ENCODE data around the gene TPD52L1.
"Not testable (repeated sequence)": the region's sequence is repeated elsewhere in the genome, so short reads cannot be mapped to it uniquely, and the experiment has no call there.

The TPD52L1 gene

GRCh38 chr6:125153391-125154117 lies at the start of gene TPD52L1:
Gene TPD52L1 (plus strand): TSS chr6:125153773. CDS start chr6:125153952, 179 bp downstream.
- peak; percentile 64 to 65 for DNase-seq

- DNase-seq, result no peak
These were observed 49.1 kb upstream of the TPD52L1 start for GRCh38 chr6:125104425-125104824.

- DNase-seq, result no peak
These were observed 46.5 kb upstream of the TPD52L1 start for GRCh38 chr6:125107048-125107447.

GRCh38 chr6:125107896-125108295 lies 45.7 kb upstream of the TPD52L1 start:
- DNase-seq, result no peak

- DNase-seq, result no peak
These were observed 43.5 kb upstream of the TPD52L1 start for GRCh38 chr6:125110056-125110455.

- no peak for DNase-seq
These were observed 42.2 kb upstream of the TPD52L1 start for GRCh38 chr6:125111219-125111983.

GRCh38 chr6:125112934-125113333 lies 40.6 kb upstream of the TPD52L1 start:
- no peak for DNase-seq

- DNase-seq, result peak in 1 of 2 experiments; percentile 13
These were observed 39.2 kb upstream of the TPD52L1 start for GRCh38 chr6:125114248-125114858.

GRCh38 chr6:125116170-125116569 lies 37.4 kb upstream of the TPD52L1 start:
- DNase-seq, result no peak

GRCh38 chr6:125116710-125117109 lies 36.9 kb upstream of the TPD52L1 start:
- no peak for DNase-seq

GRCh38 chr6:125117818-125118217 lies 35.8 kb upstream of the TPD52L1 start:
- no peak for DNase-seq

- no peak for DNase-seq
These were observed 33.5 kb upstream of the TPD52L1 start for GRCh38 chr6:125120054-125120590.

- DNase-seq, result no peak
These were observed 31.7 kb upstream of the TPD52L1 start for GRCh38 chr6:125121894-125122293.

GRCh38 chr6:125123051-125123450 lies 30.5 kb upstream of the TPD52L1 start:
- DNase-seq, result no peak

- no peak for DNase-seq
These were observed 30.0 kb upstream of the TPD52L1 start for GRCh38 chr6:125123468-125124048.

GRCh38 chr6:125124049-125124669 lies 29.4 kb upstream of the TPD52L1 start:
- DNase-seq, result no peak

- not testable (repeated sequence) for DNase-seq
These were observed 27.7 kb upstream of the TPD52L1 start for GRCh38 chr6:125125856-125126255.

GRCh38 chr6:125129354-125129753 lies 24.2 kb upstream of the TPD52L1 start:
- no peak for DNase-seq

- no peak for DNase-seq
These were observed 21.5 kb upstream of the TPD52L1 start for GRCh38 chr6:125132058-125132457.

GRCh38 chr6:125136378-125136777 lies 17.2 kb upstream of the TPD52L1 start:
- DNase-seq, result no peak

- DNase-seq, result no peak
These were observed 15.5 kb upstream of the TPD52L1 start for GRCh38 chr6:125138083-125138482.

GRCh38 chr6:125140808-125141207 lies 12.8 kb upstream of the TPD52L1 start:
- no peak for DNase-seq

- no peak for DNase-seq
These were observed 11.0 kb upstream of the TPD52L1 start for GRCh38 chr6:125142618-125143017.
